Liver (tissue), 9 donors: Measurements from ENCODE around the gene KIRREL3. TPM values are rescaled to one million over a fixed set of nuclear protein-coding genes. Genes with fewer than 3 reads are reported as not detected.

ENCODE experiments used
- DNase-seq: peaks from one replicate; pipeline ENCODE4 v3.0.0-alpha.2; 2017; ENCODE audit warnings: low spot score
- H3K27ac ChIP-seq, 2 donors: one replicate each; pipeline ENCODE4 v1.7.0; 2013; ENCODE audit warnings: inconsistent platforms in 2 of 2, low read length in 2 of 2, control low read depth in 1 of 2, low read depth in 1 of 2, mild to moderate bottlenecking in 1 of 2
- H3K27me3 ChIP-seq, 4 donors: one replicate each; pipeline versions ENCODE4 v1.6.1 to v1.7.0; 2013; ENCODE audit warnings: low read length in 3 of 4, inconsistent platforms in 1 of 4, mild to moderate bottlenecking in 1 of 4, moderate library complexity in 1 of 4; ENCODE audit not compliant: control insufficient read depth in 4 of 4, insufficient read depth in 4 of 4
- H3K36me3 ChIP-seq, 4 donors: one replicate each; pipeline versions ENCODE4 v1.6.1 to v1.7.0; 2013; ENCODE audit warnings: low read length in 3 of 4, mild to moderate bottlenecking in 3 of 4, low read depth in 1 of 4, moderate library complexity in 1 of 4; ENCODE audit not compliant: control insufficient read depth in 4 of 4, insufficient read depth in 3 of 4
- H3K4me1 ChIP-seq, 4 donors: one replicate each; pipeline versions ENCODE4 v1.6.1 to v1.7.0; 2013; ENCODE audit warnings: low read length in 3 of 4, mild to moderate bottlenecking in 3 of 4, moderate library complexity in 1 of 4; ENCODE audit not compliant: control insufficient read depth in 4 of 4, insufficient read depth in 4 of 4
- H3K4me3 ChIP-seq, 3 donors: one replicate each; pipeline versions ENCODE4 v1.6.1 to v1.7.0; 2013; ENCODE audit warnings: low read length in 3 of 3, control low read depth in 1 of 3, low read depth in 1 of 3, mild to moderate bottlenecking in 1 of 3
- H3K9ac ChIP-seq, 2 donors: one replicate each; pipeline ENCODE4 v1.7.0; 2013; ENCODE audit warnings: low read length in 2 of 2, mild to moderate bottlenecking in 2 of 2, moderate library complexity in 2 of 2, control low read depth in 1 of 2, low read depth in 1 of 2
- H3K9me3 ChIP-seq, 4 donors: one replicate each; pipeline versions ENCODE4 v1.6.1 to v1.7.0; 2013; ENCODE audit warnings: low read length in 3 of 4; ENCODE audit not compliant: control insufficient read depth in 4 of 4
- EGR1 ChIP-seq, 2 donors: IDR thresholded peaks; 2 replicates each; pipeline ENCODE4 v1.6.1; 2016 to 2018; ENCODE audit warnings: antibody characterized with exemption in 2 of 2, low read depth in 2 of 2
- FOXA1 ChIP-seq: IDR thresholded peaks from 2 replicates; pipeline ENCODE4 v1.6.1; 2016; ENCODE audit warnings: antibody characterized with exemption
- FOXA2 ChIP-seq: IDR thresholded peaks from 2 replicates; pipeline ENCODE4 v1.6.1; 2016; ENCODE audit warnings: antibody characterized with exemption
- GABPA ChIP-seq, 2 donors: IDR thresholded peaks in 1 of 2; conservative IDR thresholded peaks in 1 of 2; 2 replicates each; pipeline ENCODE4 v1.6.1; 2016; ENCODE audit warnings: antibody characterized with exemption in 2 of 2, mild to moderate bottlenecking in 1 of 2, moderate library complexity in 1 of 2
- HNF4A ChIP-seq, 2 donors: conservative IDR thresholded peaks; 2 replicates each; pipeline ENCODE4 v1.6.1; 2016; ENCODE audit warnings: antibody characterized with exemption in 2 of 2, mild to moderate bottlenecking in 2 of 2
- HNF4G ChIP-seq: IDR thresholded peaks from 2 replicates; pipeline ENCODE4 v1.6.1; 2016; ENCODE audit warnings: antibody characterized with exemption
- JUND ChIP-seq, 2 donors: IDR thresholded peaks; 2 replicates each; pipeline ENCODE4 v1.6.1; 2016; ENCODE audit warnings: antibody characterized with exemption in 2 of 2
- NR2F2 ChIP-seq: IDR thresholded peaks from 2 replicates; pipeline ENCODE4 v1.6.1; 2016; ENCODE audit warnings: antibody characterized with exemption
- RAD21 ChIP-seq, 2 donors: IDR thresholded peaks; 2 replicates each; pipeline ENCODE4 v1.6.1; 2016; ENCODE audit warnings: antibody characterized with exemption in 2 of 2, mild to moderate bottlenecking in 2 of 2
- RXRA ChIP-seq, 2 donors: IDR thresholded peaks; 2 replicates each; pipeline ENCODE4 v1.6.1; 2017 to 2018; ENCODE audit warnings: antibody characterized with exemption in 2 of 2, mild to moderate bottlenecking in 1 of 2
- TAF1 ChIP-seq: conservative IDR thresholded peaks from 2 replicates; pipeline ENCODE4 v1.6.1; 2016; ENCODE audit warnings: antibody characterized with exemption, mild to moderate bottlenecking
- ZBTB33 ChIP-seq: IDR thresholded peaks from 2 replicates; pipeline ENCODE4 v1.6.1; 2016; ENCODE audit warnings: antibody characterized with exemption
- WGBS: extraction: QIAGEN DNeasy Blood & Tissue Kit; methylation state at CpG from one replicate; pipeline ENCODE4 v1.1.7; 2013; 5-methylcytosine and 5-hydroxymethylcytosine counted together
- polyA plus RNA-seq, 2 donors: library from polyadenylated mRNA; stranded (reverse) in 1 of 2; unstranded in 1 of 2; fragments of 200-250 nt in 1 of 2; fragments of >200 nt in 1 of 2; fragmentation: Nextera tagmentation in 1 of 2; extraction: Ambion mirVana in 1 of 2; gene quantifications; one replicate each; pipeline versions ENCODE4 v1.2.1 to v1.2.3, GENCODE V29; 2013 to 2015
- total RNA-seq, 2 donors: library from RNA; depleted of rRNA; stranded (reverse); fragments of >200 nt; gene quantifications; one replicate each; pipeline ENCODE4 v1.2.3, GENCODE V29; 2014
- TF ChIP-seq, protein P1 (sequence below): IDR thresholded peaks from 2 replicates; pipeline ENCODE4 v1.6.1; 2016; ENCODE audit warnings: antibody characterized with exemption
- TF ChIP-seq, protein P2 (sequence below): fragments of 150-350 bp; IDR thresholded peaks from 2 replicates; pipeline ENCODE4 v1.5.1; 2017; ENCODE audit warnings: improper control_type of control experiment, low read depth, low read length; ENCODE audit not compliant: missing input control
- TF ChIP-seq, protein P3 (sequence below): IDR thresholded peaks from 2 replicates; pipeline ENCODE4 v1.6.1; 2016; ENCODE audit warnings: antibody characterized with exemption
- TF ChIP-seq, protein P4 (sequence below): IDR thresholded peaks from 2 replicates; pipeline ENCODE4 v1.6.1; 2016; ENCODE audit warnings: antibody characterized with exemption, mild to moderate bottlenecking
- donor health status: healthy.
- donor health status: healthy.
- donor health status: healthy.
- donor health status: healthy.
- donor health status: healthy.

The KIRREL3 gene
- total and polyA plus RNA-seq, 4 donors, result 0.03 to 0.29 (median 0.08) TPM; not detected in 1

DNA sequence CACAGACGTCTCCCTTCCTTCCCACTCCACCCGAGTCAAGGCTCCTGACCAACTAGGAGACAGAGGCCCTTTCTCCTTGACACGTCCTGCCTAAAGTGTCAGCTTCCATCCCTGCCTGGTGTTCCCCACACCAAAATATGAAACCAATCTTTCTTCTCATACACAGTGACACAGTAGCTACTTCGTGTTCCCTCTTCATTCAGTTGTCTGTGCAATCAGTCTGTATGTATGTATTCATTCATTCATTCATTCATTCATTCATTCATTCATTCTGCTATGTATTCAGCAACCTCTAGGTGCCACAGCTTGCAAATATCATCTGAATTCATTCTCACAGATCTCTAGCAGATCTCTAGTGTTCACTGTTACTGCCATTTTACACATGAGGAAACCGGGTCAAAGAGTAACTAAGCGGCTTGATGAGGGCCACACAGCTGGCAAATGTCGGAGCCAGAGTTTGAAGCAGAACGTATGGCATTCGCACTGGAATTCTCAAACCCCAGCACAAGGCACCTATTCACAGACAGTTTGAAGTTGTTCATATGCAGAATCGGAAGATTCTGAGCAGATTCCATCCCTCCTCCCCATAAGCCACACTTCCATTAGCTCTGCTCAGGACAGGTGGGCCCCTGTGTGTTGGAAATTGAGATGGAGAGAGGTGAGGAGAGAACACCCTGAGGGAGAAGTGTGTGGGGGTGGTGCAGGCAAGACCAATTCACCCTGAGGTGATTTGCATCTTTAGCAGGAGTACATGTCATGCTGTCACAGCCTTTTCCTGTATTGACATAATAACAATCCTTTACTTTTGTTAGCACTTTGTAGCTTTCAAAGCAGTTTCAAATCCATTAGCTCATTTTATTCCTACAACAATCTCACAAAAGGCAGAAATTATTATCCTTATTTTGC, 369.4 kb downstream of the KIRREL3 start:
- Histone ChIP-seq H3K4me3 (no peak overlapping the region), H3K36me3 (no peaks in the 10 kb centered on the region), H3K27ac (no peak overlapping the region), H3K9me3 (no peaks in the 10 kb centered on the region), H3K27me3 (no peaks in the 10 kb centered on the region), H3K4me1 (peaks cover 11 to 44% (median 38%) of the 10 kb centered on the region in 4 donors), H3K9ac (no peak overlapping the region)
- 80% methylated on average over 10 of the region's 10 CpGs for WGBS
- DNase-seq, result no peak
- no peak for TF ChIP-seq RXRA (IDR thresholded peaks at IDR 0.05)
- TF ChIP-seq HNF4G, result no peak
- TF ChIP-seq FOXA2, result no peak
- TF ChIP-seq JUND (IDR thresholded peaks at IDR 0.05), result no peak
- TF ChIP-seq, protein P1, sequence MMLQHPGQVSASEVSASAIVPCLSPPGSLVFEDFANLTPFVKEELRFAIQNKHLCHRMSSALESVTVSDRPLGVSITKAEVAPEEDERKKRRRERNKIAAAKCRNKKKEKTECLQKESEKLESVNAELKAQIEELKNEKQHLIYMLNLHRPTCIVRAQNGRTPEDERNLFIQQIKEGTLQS, result no peak
- TF ChIP-seq, protein P2, sequence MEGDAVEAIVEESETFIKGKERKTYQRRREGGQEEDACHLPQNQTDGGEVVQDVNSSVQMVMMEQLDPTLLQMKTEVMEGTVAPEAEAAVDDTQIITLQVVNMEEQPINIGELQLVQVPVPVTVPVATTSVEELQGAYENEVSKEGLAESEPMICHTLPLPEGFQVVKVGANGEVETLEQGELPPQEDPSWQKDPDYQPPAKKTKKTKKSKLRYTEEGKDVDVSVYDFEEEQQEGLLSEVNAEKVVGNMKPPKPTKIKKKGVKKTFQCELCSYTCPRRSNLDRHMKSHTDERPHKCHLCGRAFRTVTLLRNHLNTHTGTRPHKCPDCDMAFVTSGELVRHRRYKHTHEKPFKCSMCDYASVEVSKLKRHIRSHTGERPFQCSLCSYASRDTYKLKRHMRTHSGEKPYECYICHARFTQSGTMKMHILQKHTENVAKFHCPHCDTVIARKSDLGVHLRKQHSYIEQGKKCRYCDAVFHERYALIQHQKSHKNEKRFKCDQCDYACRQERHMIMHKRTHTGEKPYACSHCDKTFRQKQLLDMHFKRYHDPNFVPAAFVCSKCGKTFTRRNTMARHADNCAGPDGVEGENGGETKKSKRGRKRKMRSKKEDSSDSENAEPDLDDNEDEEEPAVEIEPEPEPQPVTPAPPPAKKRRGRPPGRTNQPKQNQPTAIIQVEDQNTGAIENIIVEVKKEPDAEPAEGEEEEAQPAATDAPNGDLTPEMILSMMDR, result no peak
- no peak for TF ChIP-seq FOXA1
- no peak for TF ChIP-seq GABPA (IDR thresholded peaks at IDR 0.05 in 1 of 2, conservative IDR thresholded peaks at IDR 0.05 in 1 of 2)
- TF ChIP-seq TAF1, result no peak
- no peak for TF ChIP-seq ZBTB33
- no peak for TF ChIP-seq NR2F2
- TF ChIP-seq, protein P3, sequence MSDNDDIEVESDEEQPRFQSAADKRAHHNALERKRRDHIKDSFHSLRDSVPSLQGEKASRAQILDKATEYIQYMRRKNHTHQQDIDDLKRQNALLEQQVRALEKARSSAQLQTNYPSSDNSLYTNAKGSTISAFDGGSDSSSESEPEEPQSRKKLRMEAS, result no peak
- no peak for TF ChIP-seq RAD21 (IDR thresholded peaks at IDR 0.05)
- TF ChIP-seq EGR1 (IDR thresholded peaks at IDR 0.05; ENCODE audit: low read depth in 2 of 2), result no peak
- no peak for TF ChIP-seq HNF4A (conservative IDR thresholded peaks at IDR 0.05)
- TF ChIP-seq, protein P4, sequence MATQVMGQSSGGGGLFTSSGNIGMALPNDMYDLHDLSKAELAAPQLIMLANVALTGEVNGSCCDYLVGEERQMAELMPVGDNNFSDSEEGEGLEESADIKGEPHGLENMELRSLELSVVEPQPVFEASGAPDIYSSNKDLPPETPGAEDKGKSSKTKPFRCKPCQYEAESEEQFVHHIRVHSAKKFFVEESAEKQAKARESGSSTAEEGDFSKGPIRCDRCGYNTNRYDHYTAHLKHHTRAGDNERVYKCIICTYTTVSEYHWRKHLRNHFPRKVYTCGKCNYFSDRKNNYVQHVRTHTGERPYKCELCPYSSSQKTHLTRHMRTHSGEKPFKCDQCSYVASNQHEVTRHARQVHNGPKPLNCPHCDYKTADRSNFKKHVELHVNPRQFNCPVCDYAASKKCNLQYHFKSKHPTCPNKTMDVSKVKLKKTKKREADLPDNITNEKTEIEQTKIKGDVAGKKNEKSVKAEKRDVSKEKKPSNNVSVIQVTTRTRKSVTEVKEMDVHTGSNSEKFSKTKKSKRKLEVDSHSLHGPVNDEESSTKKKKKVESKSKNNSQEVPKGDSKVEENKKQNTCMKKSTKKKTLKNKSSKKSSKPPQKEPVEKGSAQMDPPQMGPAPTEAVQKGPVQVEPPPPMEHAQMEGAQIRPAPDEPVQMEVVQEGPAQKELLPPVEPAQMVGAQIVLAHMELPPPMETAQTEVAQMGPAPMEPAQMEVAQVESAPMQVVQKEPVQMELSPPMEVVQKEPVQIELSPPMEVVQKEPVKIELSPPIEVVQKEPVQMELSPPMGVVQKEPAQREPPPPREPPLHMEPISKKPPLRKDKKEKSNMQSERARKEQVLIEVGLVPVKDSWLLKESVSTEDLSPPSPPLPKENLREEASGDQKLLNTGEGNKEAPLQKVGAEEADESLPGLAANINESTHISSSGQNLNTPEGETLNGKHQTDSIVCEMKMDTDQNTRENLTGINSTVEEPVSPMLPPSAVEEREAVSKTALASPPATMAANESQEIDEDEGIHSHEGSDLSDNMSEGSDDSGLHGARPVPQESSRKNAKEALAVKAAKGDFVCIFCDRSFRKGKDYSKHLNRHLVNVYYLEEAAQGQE, result no peak
